GM10248 (cell line): ENCODE measurements around the gene CHCHD6.

Experiments used
- CTCF ChIA-PET: fragments of 300-600 bp; sonication (Branson Sonifier 250); formaldehyde crosslinking; extraction: SDS; loops from one replicate; lab custom pipeline; 2021; ENCODE audit warnings: antibody characterized with exemption; lab: Yijun Ruan, JAX
- POLR2A ChIA-PET: fragments of 350-650 bp; sonication (Branson Sonifier 250); formaldehyde crosslinking; extraction: SDS; loops from one replicate; lab custom pipeline; 2020; ENCODE audit warnings: antibody characterized with exemption; lab: Yijun Ruan, JAX
- DNase-seq: peaks from one replicate; pipeline ENCODE4 v3.0.0; 2012; ENCODE audit errors: extremely low spot score
- TF ChIP-seq, protein P1 (sequence below): IDR thresholded peaks from 2 replicates; pipeline ENCODE4 v1.5.1; 2012; ENCODE audit warnings: mild to moderate bottlenecking, low read depth; ENCODE audit errors: extremely low read depth, missing control alignments, control extremely low read depth

Gene CHCHD6

DNA sequence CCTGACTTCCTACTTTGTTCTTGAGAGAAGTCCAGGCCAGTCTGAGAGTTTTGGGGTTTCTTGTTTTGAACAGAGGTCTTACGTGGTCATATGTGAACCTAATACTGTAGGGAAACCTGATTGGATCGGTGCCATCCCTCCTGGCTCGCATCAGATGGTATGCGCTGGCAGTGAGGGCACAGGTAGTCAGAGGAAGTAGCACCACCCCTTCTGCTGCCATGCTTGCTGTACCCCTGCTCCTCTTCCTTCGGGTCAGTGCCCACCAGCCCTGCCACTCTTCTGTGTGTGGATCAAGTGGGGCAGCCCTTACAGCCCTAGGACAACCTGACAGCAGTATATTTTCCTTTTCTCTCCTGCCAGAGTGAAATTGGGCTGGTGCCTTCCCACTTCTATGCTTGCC lies 39.7 kb downstream of the CHCHD6 start:
- no peak for DNase-seq
- TF ChIP-seq, protein P1, sequence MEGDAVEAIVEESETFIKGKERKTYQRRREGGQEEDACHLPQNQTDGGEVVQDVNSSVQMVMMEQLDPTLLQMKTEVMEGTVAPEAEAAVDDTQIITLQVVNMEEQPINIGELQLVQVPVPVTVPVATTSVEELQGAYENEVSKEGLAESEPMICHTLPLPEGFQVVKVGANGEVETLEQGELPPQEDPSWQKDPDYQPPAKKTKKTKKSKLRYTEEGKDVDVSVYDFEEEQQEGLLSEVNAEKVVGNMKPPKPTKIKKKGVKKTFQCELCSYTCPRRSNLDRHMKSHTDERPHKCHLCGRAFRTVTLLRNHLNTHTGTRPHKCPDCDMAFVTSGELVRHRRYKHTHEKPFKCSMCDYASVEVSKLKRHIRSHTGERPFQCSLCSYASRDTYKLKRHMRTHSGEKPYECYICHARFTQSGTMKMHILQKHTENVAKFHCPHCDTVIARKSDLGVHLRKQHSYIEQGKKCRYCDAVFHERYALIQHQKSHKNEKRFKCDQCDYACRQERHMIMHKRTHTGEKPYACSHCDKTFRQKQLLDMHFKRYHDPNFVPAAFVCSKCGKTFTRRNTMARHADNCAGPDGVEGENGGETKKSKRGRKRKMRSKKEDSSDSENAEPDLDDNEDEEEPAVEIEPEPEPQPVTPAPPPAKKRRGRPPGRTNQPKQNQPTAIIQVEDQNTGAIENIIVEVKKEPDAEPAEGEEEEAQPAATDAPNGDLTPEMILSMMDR: no peak
- ChIA-PET CTCF (interaction anchor here (1.4 to 1.5 kb wide), 2 partner anchors 8 to 10 kb away, joined by 3 to 9 read pairs; no protein-coding TSS in a partner anchor), POLR2A (no interaction called here)

DNA sequence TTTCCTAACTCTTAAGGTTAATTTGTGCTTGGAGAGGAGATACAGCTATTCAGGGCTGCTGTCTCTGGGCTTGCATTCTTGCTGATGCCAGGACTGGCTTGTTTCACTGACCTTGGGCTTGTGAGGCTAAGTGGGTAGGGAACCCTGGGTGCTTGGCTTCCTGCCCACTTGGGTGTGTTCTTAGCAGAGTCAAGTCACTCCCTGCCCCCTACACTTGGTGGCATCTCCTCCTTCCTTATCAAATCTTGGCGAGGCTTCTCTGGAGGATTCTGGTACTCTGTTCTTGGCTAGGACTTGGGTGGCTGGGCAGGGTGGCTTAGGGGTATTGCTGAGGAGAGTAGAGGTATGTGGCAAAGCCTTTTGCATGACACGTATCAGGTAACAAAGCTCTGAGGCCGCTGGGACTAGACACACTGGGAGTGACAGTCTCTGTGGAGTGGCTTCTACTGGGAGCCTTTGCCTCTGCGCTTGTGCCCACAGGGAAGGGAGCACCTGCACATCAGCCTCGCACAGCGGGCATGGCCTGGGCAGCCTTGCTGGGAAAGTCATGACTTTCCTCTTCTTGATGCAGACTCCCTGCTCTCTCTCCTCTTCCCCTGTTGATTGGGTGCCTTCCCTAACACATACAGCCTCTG lies 41.8 kb downstream of the CHCHD6 start:
- ChIA-PET CTCF (no interaction called here), POLR2A (no interaction called here)
- TF ChIP-seq, protein P1: no peak
- no peak for DNase-seq

DNA sequence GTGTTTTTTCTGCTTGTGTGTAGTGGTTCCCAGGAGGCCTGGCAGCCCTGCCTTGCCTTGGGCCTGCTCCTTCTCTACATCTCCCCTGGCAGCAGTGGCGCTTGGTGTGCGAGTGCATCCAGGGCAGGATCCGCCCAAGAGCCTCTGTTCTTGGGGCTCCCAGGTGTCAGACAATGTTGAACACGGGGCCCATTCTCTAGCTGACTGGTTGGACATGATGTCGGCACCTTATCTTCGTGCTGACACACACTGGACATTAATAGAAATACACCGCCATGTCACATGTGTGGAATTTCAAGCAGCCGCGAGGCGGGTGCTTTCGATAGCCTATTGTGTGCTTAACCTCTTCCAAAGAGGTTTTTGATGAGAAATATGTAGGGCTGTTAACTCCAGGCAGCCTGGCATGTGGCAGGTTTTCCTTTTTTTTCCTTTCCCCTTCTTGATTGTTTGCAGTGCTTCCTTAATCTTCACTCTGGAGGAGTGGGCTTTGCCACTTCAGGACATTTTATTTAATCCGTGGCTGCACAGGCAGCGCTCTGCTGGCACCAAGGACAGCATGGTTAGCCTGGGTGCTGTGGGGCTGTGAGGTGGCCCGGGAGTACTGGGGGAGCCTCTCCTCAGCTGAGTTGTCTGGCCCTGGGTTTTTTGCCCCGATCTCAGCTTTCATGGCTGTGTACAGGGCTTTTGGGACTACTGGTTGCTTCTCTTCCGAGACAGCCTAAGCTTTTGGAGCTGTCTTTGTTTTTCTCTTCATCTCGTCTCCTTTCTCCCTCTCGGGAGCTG lies 42.5 kb downstream of the CHCHD6 start:
- ChIA-PET CTCF (no interaction called here), POLR2A (no interaction called here)
- DNase-seq: no peak
- TF ChIP-seq, protein P1: no peak

DNA sequence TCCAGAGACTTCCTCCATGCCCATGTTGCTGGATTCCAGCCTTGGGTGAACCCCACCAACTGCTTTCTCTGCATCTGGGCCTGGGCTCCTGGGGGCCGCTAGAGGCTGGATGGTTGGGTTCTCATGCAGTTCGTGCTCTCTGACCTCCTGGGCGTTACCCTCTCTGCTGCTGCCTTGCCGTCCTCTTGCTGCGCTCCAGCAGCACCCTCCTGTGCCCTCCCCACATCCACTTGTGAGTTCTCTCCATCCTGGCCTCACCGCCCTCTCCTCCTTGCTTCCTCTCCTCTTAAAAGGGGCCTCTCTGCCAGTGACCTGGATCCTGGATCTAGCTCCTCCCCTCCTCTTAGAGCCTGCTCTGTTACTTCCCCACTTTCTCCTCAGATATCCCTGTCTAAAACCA lies 43.7 kb downstream of the CHCHD6 start:
- CTCF ChIA-PET: interaction anchor here (1.4 to 2.8 kb wide), 2 partner anchors 68 to 800 kb away, joined by 3 to 7 read pairs; no protein-coding TSS in a partner anchor
- TF ChIP-seq, protein P1: no peak

DNA sequence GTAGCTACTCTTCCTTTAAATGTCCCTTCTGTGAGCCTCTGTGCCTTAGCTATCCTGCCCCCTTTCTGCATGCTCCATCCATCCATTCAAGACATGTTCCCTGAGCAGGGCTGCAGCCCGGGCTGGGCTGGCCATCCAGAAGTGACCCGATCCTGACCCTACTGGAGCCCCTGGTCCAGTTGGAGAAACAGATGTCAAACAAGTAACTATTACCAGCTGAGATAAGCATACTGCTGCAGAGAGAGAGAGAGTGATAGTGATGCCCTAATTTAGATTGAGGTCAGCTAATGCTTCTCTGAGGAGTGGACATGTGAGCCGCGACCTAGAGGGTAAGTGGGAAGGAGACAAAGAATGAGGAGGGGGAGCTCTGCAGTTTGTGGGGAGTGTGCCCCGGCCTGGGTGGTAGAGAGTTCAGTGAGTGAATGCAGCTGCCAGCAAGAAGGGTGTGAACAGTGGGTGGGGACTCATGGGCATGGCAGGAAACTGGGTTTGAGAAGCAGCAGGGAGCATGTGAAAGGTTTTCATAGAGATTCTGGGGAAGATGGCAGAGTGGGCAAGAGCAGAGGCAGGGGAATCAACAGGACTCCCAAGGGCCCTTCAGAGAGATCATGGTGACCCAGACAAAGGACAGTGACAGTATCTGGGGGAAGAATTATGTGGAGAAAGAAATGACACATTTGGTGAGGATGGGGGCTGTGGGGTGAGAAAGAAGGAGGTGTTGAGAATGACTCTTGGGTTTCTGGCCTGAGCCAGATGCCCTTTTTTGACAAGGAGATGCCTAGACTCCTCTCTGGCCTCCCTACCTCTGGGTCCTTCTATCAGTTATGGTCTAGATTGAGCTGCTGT lies 44.9 kb downstream of the CHCHD6 start:
- no peak for DNase-seq
- TF ChIP-seq, protein P1: no peak
- ChIA-PET POLR2A (no interaction called here), CTCF (interaction anchor here (1.4 to 7.6 kb wide), 3 partner anchors 69 to 799 kb away, joined by 3 to 50 read pairs (median 7); no protein-coding TSS in a partner anchor)

More for the DNA sequence above, 43.7 kb downstream of the CHCHD6 start:
- POLR2A ChIA-PET: no interaction called here
- DNase-seq: no peak

DNA sequence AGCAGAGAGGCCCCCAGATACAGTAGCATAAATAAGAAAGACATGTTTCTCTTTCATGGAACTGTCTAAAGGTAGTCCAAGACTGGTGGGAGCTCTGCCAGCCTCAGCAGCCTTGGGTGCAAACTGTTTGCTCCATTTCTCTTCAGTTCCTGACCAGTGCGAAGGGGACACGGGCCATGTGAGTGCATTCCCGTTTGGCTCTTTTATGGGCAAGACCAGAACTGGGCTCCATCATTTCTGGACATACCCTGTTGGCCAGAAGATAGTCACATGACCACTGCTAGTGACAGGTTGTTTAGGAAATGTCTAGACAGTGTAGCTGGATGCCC lies 45.5 kb downstream of the CHCHD6 start:
- TF ChIP-seq, protein P1: no peak
- no peak for DNase-seq
- ChIA-PET POLR2A (no interaction called here), CTCF (interaction anchor here (1.4 to 7.6 kb wide), 3 partner anchors 138 to 798 kb away, joined by 4 to 50 read pairs (median 7); no protein-coding TSS in a partner anchor)
